HG02981 (cell line): ENCODE measurements around the gene VWA7.

Source experiments
- ATAC-seq: cut with Tn5 transposase; IDR thresholded peaks from one replicate; pipeline ENCODE4 v1.9.1; 2021; ENCODE audit warnings: mild to moderate bottlenecking, moderate library complexity; ENCODE audit not compliant: unreplicated experiment

Gene VWA7

GRCh38 chr6:31778999-31779885, 2.1 kb upstream of the VWA7 start:
- ATAC-seq = no peak

DNA sequence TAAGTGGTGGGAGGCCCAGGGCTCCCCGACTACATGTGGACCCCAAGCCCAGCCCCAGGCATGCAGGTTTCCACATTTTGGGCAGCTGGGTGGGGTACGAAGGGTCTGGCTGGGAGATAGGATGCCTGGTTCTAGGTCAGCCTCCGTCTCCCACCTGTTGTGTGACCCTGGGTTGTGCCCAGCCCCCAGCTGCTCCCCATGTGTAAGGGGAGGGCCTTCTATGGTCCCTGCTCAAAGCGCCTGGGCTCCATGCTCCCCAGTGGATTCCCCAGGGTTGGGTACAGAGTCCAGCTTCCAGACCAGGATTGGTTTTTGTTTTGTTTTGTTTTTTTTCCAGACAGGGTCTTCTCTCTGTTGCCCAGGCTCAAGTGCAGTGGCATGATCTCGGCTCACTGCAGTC, 1.1 kb upstream of the VWA7 start:
- ATAC-seq = no peak

DNA sequence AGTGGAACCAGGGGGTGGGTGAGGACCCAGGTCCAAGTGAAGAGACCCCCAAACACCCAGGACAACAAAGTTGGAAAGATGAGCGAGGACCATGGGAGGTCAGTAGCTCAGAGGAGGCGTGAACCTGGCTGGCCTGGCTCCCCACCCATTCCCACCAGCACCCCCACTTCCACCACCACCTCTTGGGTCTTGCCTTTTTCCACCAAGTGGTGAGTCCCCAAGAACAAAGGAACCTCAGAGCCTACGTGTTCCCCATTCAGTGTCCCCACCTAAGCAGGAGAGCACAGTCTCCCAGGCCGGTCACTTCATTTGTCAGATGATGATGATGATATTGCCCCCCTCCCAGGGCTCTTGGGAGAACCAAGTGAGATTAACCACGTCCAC, 531 bp upstream of the VWA7 start:
- ATAC-seq = no peak

DNA sequence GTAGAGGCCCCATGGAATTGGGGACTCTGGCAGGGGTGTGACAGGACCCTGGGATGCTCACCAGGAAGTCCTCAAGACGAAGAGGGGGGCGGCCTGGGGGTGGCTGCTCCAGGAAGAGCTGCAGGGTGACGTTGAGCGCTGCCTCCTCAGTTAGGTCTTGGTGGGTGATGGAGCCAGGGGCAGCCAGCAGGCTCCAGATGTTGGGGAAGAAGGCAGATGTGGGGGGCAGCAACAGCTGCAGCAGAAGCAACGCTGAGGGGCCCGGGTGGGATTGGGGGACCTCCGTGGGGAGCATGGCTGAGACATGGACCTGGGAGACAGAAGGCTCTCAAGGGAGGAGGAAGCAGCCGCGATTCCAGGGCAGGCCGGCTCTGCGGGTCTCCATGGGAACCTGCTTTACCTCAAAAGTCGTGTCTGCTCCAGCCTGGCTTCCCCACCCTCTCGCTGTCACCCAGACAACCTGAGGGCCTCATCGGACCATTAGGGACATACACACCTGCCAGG, 591 bp downstream of the VWA7 start:
- ATAC-seq = peak; percentile 20

- ATAC-seq = no peak
Measured at GRCh38 chr6:31775633-31776484, 1.3 kb downstream of the VWA7 start.

GRCh38 chr6:31775184-31775583, 1.9 kb downstream of the VWA7 start:
- ATAC-seq = no peak

DNA sequence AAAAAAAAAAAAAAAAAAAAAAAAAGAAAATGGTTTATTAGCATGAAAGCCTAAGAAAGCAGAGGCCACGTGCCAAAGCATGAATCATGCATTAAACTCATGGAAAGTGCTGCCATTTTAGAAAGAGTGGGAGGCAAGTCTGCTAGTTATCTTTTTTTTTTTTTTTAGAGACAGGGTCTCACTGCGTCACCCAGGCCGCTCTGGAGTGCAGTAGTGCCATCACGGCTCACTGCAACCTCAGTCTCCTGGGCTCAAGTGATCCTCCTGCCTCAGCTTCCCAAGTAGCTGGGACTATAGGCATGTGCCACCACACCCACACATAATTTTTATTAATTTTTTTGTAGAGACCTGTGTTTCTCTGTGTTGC, 5.2 kb downstream of the VWA7 start:
- no peak for ATAC-seq

GRCh38 chr6:31770860-31771259, 6.3 kb downstream of the VWA7 start:
- ATAC-seq = no peak

DNA sequence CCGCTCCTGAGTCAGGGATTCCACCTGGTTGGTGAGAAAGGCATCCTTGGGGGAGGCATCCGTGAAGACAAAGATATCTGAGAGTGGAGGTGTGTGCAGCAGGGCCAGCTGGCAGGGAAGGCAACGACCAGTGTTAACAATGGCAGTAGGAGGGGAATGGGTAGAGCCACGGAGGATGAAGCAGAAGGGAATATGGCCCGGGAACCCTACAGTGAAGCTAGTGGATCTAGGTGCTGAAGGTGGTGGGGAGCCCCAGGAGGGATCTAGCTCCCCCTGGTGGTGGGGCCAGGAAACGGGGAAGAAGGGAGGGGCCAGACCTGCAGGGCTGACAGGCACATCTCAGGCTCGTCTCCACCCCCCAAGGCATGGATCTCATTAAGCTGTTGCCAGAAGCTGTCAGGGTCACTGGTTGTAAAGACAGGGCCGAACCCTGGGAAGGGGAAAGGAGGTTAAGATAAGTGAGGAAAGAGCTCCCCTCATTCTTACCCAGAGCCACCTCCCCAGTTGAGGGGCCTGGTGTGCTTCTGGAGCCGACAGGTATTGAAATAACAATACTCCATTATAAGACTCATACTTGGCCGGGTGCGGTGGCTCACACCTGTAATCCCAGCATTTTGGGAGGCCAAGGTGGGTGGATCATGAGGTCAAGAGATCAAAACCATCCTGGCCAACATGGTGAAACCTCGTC, 7.3 kb downstream of the VWA7 start:
- no peak for ATAC-seq

DNA sequence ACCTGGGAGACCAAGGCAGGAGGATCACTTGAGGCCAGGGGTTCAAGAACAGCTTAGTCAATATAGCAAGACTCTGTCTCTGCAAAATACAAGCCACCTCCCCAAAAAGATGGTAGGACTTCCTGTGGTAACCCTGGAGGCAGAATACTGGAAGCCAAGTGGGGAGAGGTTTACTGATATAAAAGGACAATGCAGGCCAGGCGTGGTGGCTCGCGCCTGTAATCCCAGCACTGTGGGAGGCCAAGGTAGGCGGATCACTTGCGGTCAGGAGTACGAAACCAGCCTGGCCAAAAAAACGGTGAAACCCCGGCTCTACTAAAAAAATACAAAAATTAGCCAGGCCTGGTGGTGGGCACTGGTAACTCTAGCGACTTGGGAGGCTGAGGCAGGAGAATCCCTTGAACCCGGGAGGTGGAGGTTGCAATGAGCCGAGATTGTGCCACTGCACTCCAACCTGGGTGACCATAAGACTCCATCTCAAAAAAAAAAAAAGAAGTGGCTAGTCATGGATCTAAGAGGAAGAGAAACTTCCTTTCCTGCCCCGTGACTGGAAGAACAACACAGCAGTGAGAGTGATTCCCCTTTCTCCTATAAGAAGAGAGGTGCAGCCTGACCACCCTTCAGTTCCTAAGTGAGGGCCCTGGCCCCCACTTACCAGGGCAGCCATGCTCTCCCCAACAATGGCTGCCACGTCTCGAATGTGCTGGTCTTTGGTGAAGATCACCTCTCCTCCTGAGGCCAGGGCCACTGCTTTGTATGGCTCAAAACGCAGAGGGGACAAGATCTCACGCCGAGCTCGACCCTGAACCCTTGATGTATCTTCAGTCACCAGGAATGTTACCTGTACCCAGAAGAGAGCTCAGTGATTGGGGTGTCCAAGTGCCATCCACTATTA, 8.5 kb downstream of the VWA7 start:
- ATAC-seq = no peak

- ATAC-seq = no peak
Measured at GRCh38 chr6:31767096-31767645, 10.0 kb downstream of the VWA7 start.

DNA sequence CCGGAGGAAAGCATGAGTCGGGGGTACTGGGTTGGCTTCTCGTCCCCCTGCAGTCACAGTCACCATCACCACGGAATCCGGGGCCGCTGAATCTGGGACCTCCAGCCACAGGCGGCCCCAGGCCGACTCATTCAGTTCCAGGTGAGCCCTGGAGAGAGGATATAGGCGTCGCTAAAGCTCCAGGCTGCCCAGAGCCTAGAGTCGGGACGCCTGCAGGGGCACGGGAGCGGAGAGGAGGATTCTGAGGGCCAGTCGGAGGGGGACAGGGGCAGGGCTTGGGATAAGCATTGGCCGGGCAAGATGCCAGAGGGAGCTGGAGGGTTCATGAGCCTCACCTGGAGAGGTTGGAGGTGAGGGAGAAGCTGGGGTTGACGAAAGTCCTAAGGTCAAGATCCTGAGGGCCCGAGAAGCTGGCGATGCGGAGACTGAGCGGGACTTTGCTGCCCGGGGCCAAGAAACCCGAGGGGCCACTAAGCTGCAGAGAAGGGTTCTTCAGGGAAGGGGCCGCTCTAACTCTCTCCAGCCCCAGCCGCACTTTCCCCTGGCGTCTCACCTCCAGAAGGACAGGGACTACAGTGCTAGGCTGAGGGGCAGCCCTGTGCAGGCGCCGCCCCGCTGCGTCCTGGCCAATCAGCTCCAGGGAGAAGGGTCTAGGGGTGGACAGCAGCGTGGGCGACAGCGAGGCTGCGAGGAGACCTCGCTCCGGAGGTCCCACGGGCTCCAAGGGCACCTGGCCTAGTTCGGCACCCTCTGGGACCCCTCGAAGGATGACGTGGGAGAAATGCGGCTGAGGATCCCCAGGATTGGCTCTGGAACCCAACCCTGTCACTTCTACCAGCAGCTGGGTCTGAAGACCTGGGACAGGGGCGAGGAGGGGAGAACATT, 11.0 kb downstream of the VWA7 start:
- no peak for ATAC-seq

GRCh38 chr6:31765559-31765909, 11.6 kb downstream of the VWA7 start:
- ATAC-seq = no peak

DNA sequence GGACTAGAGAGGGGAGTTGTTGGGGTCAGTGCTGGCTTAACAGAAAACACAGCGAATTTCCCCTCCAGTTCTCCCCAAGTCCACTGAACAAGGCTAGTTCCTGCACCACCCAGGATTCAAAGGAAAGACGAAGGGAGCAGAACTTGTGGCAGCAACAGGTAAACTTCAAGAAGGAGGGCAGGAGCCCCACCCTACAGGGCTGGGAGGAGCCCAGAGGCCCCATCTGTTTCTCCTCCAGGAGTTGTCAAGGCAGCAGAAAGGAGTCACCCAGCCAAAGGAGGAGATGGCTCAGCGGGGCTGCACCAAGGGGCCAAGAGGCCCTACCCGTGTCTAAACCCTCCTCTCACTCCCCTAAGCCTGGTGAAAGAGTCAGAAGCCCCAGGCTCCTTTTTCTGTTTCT, 12.9 kb downstream of the VWA7 start:
- no peak for ATAC-seq

GRCh38 chr6:31763619-31763940, 13.5 kb downstream of the VWA7 start:
- no peak for ATAC-seq

GRCh38 chr6:31762878-31763618, 14.1 kb downstream of the VWA7 start:
- ATAC-seq = no peak

GRCh38 chr6:31762356-31762755, 14.8 kb downstream of the VWA7 start, which contains the start of gene SAPCD1:
SAPCD1 (plus strand) TSS chr6:31762656; CDS start chr6:31763055, 399 bp downstream.
- ATAC-seq = no peak

GRCh38 chr6:31761343-31761742, 15.8 kb downstream of the VWA7 start:
- no peak for ATAC-seq
